ENCODE data around the gene BEND7.

GRCh38 chr10:13458687-13459012 is 70.2 kb downstream of the BEND7 start:
- TF ChIP-seq USF2 (IDR thresholded peaks at IDR 0.05; ENCODE audit: low read depth, low read length) (no peak), CTCF (conservative IDR thresholded peaks at IDR 0.05; ENCODE audit: low read depth, low read length) (no peak), RFX5 (IDR thresholded peaks at IDR 0.05; ENCODE audit: low read depth, low read length) (no peak), POLR2A (IDR thresholded peaks at IDR 0.05; ENCODE audit: low read depth, low read length) (no peak), RAD21 (IDR thresholded peaks at IDR 0.05; ENCODE audit: low read length) (no peak), MAFK (IDR thresholded peaks at IDR 0.05; ENCODE audit: low read depth, low read length) (no peak), CEBPB (IDR thresholded peaks at IDR 0.05; ENCODE audit: low read depth, low read length) (no peak), CHD1 (IDR thresholded peaks at IDR 0.05; ENCODE audit: low read depth, low read length) (no peak), MXI1 (IDR thresholded peaks at IDR 0.05; ENCODE audit: borderline replicate concordance, low read depth, low read length) (no peak), SMC3 (IDR thresholded peaks at IDR 0.05; ENCODE audit: low read depth, low read length) (no peak)

Measured in IMR-90 (cell line).